ENCODE data around the gene SPON1.
"Not testable (repeated sequence)": the region's sequence is repeated elsewhere in the genome, so short reads cannot be mapped to it uniquely, and the experiment has no call there.

The SPON1 gene

GRCh38 chr11:14012846-14013245 is 50.3 kb downstream of the SPON1 start:
- Histone ChIP-seq H3K27me3 (ENCODE audit: control insufficient read depth in 1 of 2, insufficient read depth in 2 of 2, low read length in 2 of 2) (no peaks in the 10 kb centered on the region), H3K9ac (ENCODE audit: low read length in 2 of 2) (no peak overlapping the region), H3K36me3 (ENCODE audit: control insufficient read depth in 2 of 2, insufficient read depth in 2 of 2, low read length in 2 of 2) (peaks cover 0 to 3% of the 10 kb centered on the region in 2 donors), H3K9me3 (ENCODE audit: control insufficient read depth in 2 of 2, low read length in 2 of 2) (no peaks in the 10 kb centered on the region), H3K27ac (ENCODE audit: low read length) (no peak overlapping the region), H3K4me1 (ENCODE audit: control insufficient read depth, insufficient read depth, low read length) (peaks cover 30% of the 10 kb centered on the region), H3K4me3 (ENCODE audit: low read length in 2 of 2) (no peak overlapping the region)

- no peaks in the 10 kb centered on the region for H3K27me3 ChIP-seq (ENCODE audit: control insufficient read depth in 1 of 2, insufficient read depth in 2 of 2, low read length in 2 of 2)
- H3K27ac ChIP-seq (ENCODE audit: low read length): no peak overlapping the region
- H3K9me3 ChIP-seq (ENCODE audit: control insufficient read depth in 2 of 2, low read length in 2 of 2): no peaks in the 10 kb centered on the region
- H3K4me1 ChIP-seq (ENCODE audit: control insufficient read depth, insufficient read depth, low read length): peaks cover 26% of the 10 kb centered on the region
- peaks cover 0 to 3% of the 10 kb centered on the region in 2 donors for H3K36me3 ChIP-seq (ENCODE audit: control insufficient read depth in 2 of 2, insufficient read depth in 2 of 2, low read length in 2 of 2)
- no peak overlapping the region for H3K9ac ChIP-seq (ENCODE audit: low read length in 2 of 2)
- no peak overlapping the region for H3K4me3 ChIP-seq (ENCODE audit: low read length in 2 of 2)
Observed at GRCh38 chr11:14015711-14016110, 53.2 kb downstream of the SPON1 start.

GRCh38 chr11:14018441-14018840 is 55.9 kb downstream of the SPON1 start:
- peak overlapping the region; percentile 4 for H3K27ac ChIP-seq (ENCODE audit: low read length)
- H3K27me3 ChIP-seq (ENCODE audit: control insufficient read depth in 1 of 2, insufficient read depth in 2 of 2, low read length in 2 of 2): no peaks in the 10 kb centered on the region
- no peaks in the 10 kb centered on the region for H3K36me3 ChIP-seq (ENCODE audit: control insufficient read depth in 2 of 2, insufficient read depth in 2 of 2, low read length in 2 of 2)
- no peak overlapping the region for H3K4me3 ChIP-seq (ENCODE audit: low read length in 2 of 2)
- H3K9me3 ChIP-seq (ENCODE audit: control insufficient read depth in 2 of 2, low read length in 2 of 2): no peaks in the 10 kb centered on the region
- no peak overlapping the region for H3K9ac ChIP-seq (ENCODE audit: low read length in 2 of 2)
- peaks cover 41% of the 10 kb centered on the region for H3K4me1 ChIP-seq (ENCODE audit: control insufficient read depth, insufficient read depth, low read length)

GRCh38 chr11:14021738-14022137 is 59.2 kb downstream of the SPON1 start:
- Histone ChIP-seq H3K9ac (ENCODE audit: low read length in 2 of 2) (no peak overlapping the region), H3K4me3 (ENCODE audit: low read length in 2 of 2) (no peak overlapping the region), H3K36me3 (ENCODE audit: control insufficient read depth in 2 of 2, insufficient read depth in 2 of 2, low read length in 2 of 2) (no peaks in the 10 kb centered on the region), H3K4me1 (ENCODE audit: control insufficient read depth, insufficient read depth, low read length) (peaks cover 40% of the 10 kb centered on the region), H3K9me3 (ENCODE audit: control insufficient read depth in 2 of 2, low read length in 2 of 2) (no peaks in the 10 kb centered on the region), H3K27me3 (ENCODE audit: control insufficient read depth in 1 of 2, insufficient read depth in 2 of 2, low read length in 2 of 2) (no peaks in the 10 kb centered on the region), H3K27ac (ENCODE audit: low read length) (peak overlapping the region; percentile 69)

- H3K4me1 ChIP-seq (ENCODE audit: control insufficient read depth, insufficient read depth, low read length): peaks cover 42% of the 10 kb centered on the region
Observed at GRCh38 chr11:14022251-14022650, 59.7 kb downstream of the SPON1 start.

GRCh38 chr11:14022821-14023220 is 60.3 kb downstream of the SPON1 start:
- Histone ChIP-seq H3K9ac (ENCODE audit: low read length in 2 of 2) (no peak overlapping the region), H3K36me3 (ENCODE audit: control insufficient read depth in 2 of 2, insufficient read depth in 2 of 2, low read length in 2 of 2) (no peaks in the 10 kb centered on the region), H3K4me1 (ENCODE audit: control insufficient read depth, insufficient read depth, low read length) (peaks cover 42% of the 10 kb centered on the region), H3K27ac (ENCODE audit: low read length) (peak overlapping the region; percentile 69), H3K27me3 (ENCODE audit: control insufficient read depth in 1 of 2, insufficient read depth in 2 of 2, low read length in 2 of 2) (no peaks in the 10 kb centered on the region), H3K9me3 (ENCODE audit: control insufficient read depth in 2 of 2, low read length in 2 of 2) (no peaks in the 10 kb centered on the region), H3K4me3 (ENCODE audit: low read length in 2 of 2) (no peak overlapping the region)

More at GRCh38 chr11:14022251-14022650, 59.7 kb downstream of the SPON1 start:
- no peaks in the 10 kb centered on the region for H3K9me3 ChIP-seq (ENCODE audit: control insufficient read depth in 2 of 2, low read length in 2 of 2)
- no peaks in the 10 kb centered on the region for H3K27me3 ChIP-seq (ENCODE audit: control insufficient read depth in 1 of 2, insufficient read depth in 2 of 2, low read length in 2 of 2)
- no peak overlapping the region for H3K4me3 ChIP-seq (ENCODE audit: low read length in 2 of 2)
- no peaks in the 10 kb centered on the region for H3K36me3 ChIP-seq (ENCODE audit: control insufficient read depth in 2 of 2, insufficient read depth in 2 of 2, low read length in 2 of 2)
- H3K27ac ChIP-seq (ENCODE audit: low read length): peak overlapping the region; percentile 69
- no peak overlapping the region for H3K9ac ChIP-seq (ENCODE audit: low read length in 2 of 2)

- H3K9me3 ChIP-seq (ENCODE audit: control insufficient read depth in 2 of 2, low read length in 2 of 2): no peaks in the 10 kb centered on the region
- peak overlapping the region in 1 of 2 donors; percentile 7 for H3K9ac ChIP-seq (ENCODE audit: low read length in 2 of 2)
- H3K4me3 ChIP-seq (ENCODE audit: low read length in 2 of 2): peak overlapping the region; percentile 32 to 40
- H3K36me3 ChIP-seq (ENCODE audit: control insufficient read depth in 2 of 2, insufficient read depth in 2 of 2, low read length in 2 of 2): no peaks in the 10 kb centered on the region
- peaks cover 46% of the 10 kb centered on the region for H3K4me1 ChIP-seq (ENCODE audit: control insufficient read depth, insufficient read depth, low read length)
- H3K27ac ChIP-seq (ENCODE audit: low read length): peak overlapping the region; percentile 53
- no peaks in the 10 kb centered on the region for H3K27me3 ChIP-seq (ENCODE audit: control insufficient read depth in 1 of 2, insufficient read depth in 2 of 2, low read length in 2 of 2)
Observed at GRCh38 chr11:14026961-14027360, 64.4 kb downstream of the SPON1 start.

- H3K9ac ChIP-seq (ENCODE audit: low read length in 2 of 2): no peak overlapping the region
- no peaks in the 10 kb centered on the region for H3K36me3 ChIP-seq (ENCODE audit: control insufficient read depth in 2 of 2, insufficient read depth in 2 of 2, low read length in 2 of 2)
- H3K27me3 ChIP-seq (ENCODE audit: control insufficient read depth in 1 of 2, insufficient read depth in 2 of 2, low read length in 2 of 2): no peaks in the 10 kb centered on the region
- H3K4me3 ChIP-seq (ENCODE audit: low read length in 2 of 2): peak overlapping the region in 1 of 2 donors; percentile 32
- H3K27ac ChIP-seq (ENCODE audit: low read length): peak overlapping the region; percentile 53
- H3K4me1 ChIP-seq (ENCODE audit: control insufficient read depth, insufficient read depth, low read length): peaks cover 48% of the 10 kb centered on the region
- H3K9me3 ChIP-seq (ENCODE audit: control insufficient read depth in 2 of 2, low read length in 2 of 2): no peaks in the 10 kb centered on the region
Observed at GRCh38 chr11:14027525-14027924, 65.0 kb downstream of the SPON1 start.

GRCh38 chr11:14029440-14029839 is 66.9 kb downstream of the SPON1 start:
- peak overlapping the region in 1 of 2 donors; percentile 29 for H3K9ac ChIP-seq (ENCODE audit: low read length in 2 of 2)
- H3K4me1 ChIP-seq (ENCODE audit: control insufficient read depth, insufficient read depth, low read length): peaks cover 44% of the 10 kb centered on the region
- no peaks in the 10 kb centered on the region for H3K27me3 ChIP-seq (ENCODE audit: control insufficient read depth in 1 of 2, insufficient read depth in 2 of 2, low read length in 2 of 2)
- no peaks in the 10 kb centered on the region for H3K36me3 ChIP-seq (ENCODE audit: control insufficient read depth in 2 of 2, insufficient read depth in 2 of 2, low read length in 2 of 2)
- H3K9me3 ChIP-seq (ENCODE audit: control insufficient read depth in 2 of 2, low read length in 2 of 2): no peaks in the 10 kb centered on the region
- H3K27ac ChIP-seq (ENCODE audit: low read length): peak overlapping the region; percentile 86
- no peak overlapping the region for H3K4me3 ChIP-seq (ENCODE audit: low read length in 2 of 2)

- no peaks in the 10 kb centered on the region for H3K27me3 ChIP-seq (ENCODE audit: control insufficient read depth in 1 of 2, insufficient read depth in 2 of 2, low read length in 2 of 2)
- peak overlapping the region in 1 of 2 donors; percentile 13 for H3K9ac ChIP-seq (ENCODE audit: low read length in 2 of 2)
- H3K27ac ChIP-seq (ENCODE audit: low read length): peak overlapping the region; percentile 86
- no peaks in the 10 kb centered on the region for H3K9me3 ChIP-seq (ENCODE audit: control insufficient read depth in 2 of 2, low read length in 2 of 2)
- no peaks in the 10 kb centered on the region for H3K36me3 ChIP-seq (ENCODE audit: control insufficient read depth in 2 of 2, insufficient read depth in 2 of 2, low read length in 2 of 2)
- peaks cover 43% of the 10 kb centered on the region for H3K4me1 ChIP-seq (ENCODE audit: control insufficient read depth, insufficient read depth, low read length)
- peak overlapping the region in 1 of 2 donors; percentile 1 for H3K4me3 ChIP-seq (ENCODE audit: low read length in 2 of 2)
Observed at GRCh38 chr11:14029971-14030920, 67.7 kb downstream of the SPON1 start.

GRCh38 chr11:14035526-14035925 is 73.0 kb downstream of the SPON1 start:
- H3K27me3 ChIP-seq (ENCODE audit: control insufficient read depth in 1 of 2, insufficient read depth in 2 of 2, low read length in 2 of 2); H3K4me3 ChIP-seq (ENCODE audit: low read length in 2 of 2); H3K36me3 ChIP-seq (ENCODE audit: control insufficient read depth in 2 of 2, insufficient read depth in 2 of 2, low read length in 2 of 2); H3K9ac ChIP-seq (ENCODE audit: low read length in 2 of 2); H3K4me1 ChIP-seq (ENCODE audit: control insufficient read depth, insufficient read depth, low read length); H3K27ac ChIP-seq (ENCODE audit: low read length); H3K9me3 ChIP-seq (ENCODE audit: control insufficient read depth in 2 of 2, low read length in 2 of 2): not testable (repeated sequence)
